ENCODE results near the gene NCOA3.

The NCOA3 gene

GRCh38 chr20:47583551-47583950, 81.9 kb downstream of the NCOA3 start:
- no peak for TF ChIP-seq CTCF (IDR thresholded peaks at IDR 0.05; ENCODE audit: low read depth, low read length, poor library complexity, severe bottlenecking)
- TF ChIP-seq EZH2phosphoT487 (IDR thresholded peaks at IDR 0.05; ENCODE audit: borderline replicate concordance, low read length): no peak
- peaks cover 31% of the 10 kb centered on the region for H4K20me1 ChIP-seq (ENCODE audit: control insufficient read depth, insufficient read depth, low read depth, low read length)
- no peak overlapping the region for H3K27ac ChIP-seq (ENCODE audit: low read depth, low read length)
- peaks cover 100% of the 10 kb centered on the region for H3K79me2 ChIP-seq (ENCODE audit: control insufficient read depth, low read length)
- no peak overlapping the region for H3K4me2 ChIP-seq (ENCODE audit: low read length)
- H3K9me3 ChIP-seq (ENCODE audit: control insufficient read depth, insufficient read depth, low read length): no peaks in the 10 kb centered on the region
- H3K9me2 ChIP-seq (replicated peaks; ENCODE audit: control insufficient read depth, low read length): no peaks in the 10 kb centered on the region
- H3K4me1 ChIP-seq (ENCODE audit: control insufficient read depth, low read length): peaks cover 58% of the 10 kb centered on the region
- no peak overlapping the region for H3K4me3 ChIP-seq (ENCODE audit: low read length)
- H3F3A ChIP-seq (ENCODE audit: control insufficient read depth, insufficient read depth): peaks cover 64% of the 10 kb centered on the region
- H3K27me3 ChIP-seq (ENCODE audit: control insufficient read depth, low read length): no peaks in the 10 kb centered on the region
- peaks cover 95% of the 10 kb centered on the region for H3K36me3 ChIP-seq (ENCODE audit: control insufficient read depth, low read length)

- Histone ChIP-seq H3K9me3 (ENCODE audit: control insufficient read depth, insufficient read depth, low read length) (no peaks in the 10 kb centered on the region), H3K27ac (ENCODE audit: low read depth, low read length) (peak overlapping the region; percentile 14; the same call in 1 of the 2 replicates), H3K9me2 (replicated peaks; ENCODE audit: control insufficient read depth, low read length) (no peaks in the 10 kb centered on the region), H3F3A (ENCODE audit: control insufficient read depth, insufficient read depth) (peaks cover 62% of the 10 kb centered on the region), H3K4me2 (ENCODE audit: low read length) (no peak overlapping the region), H4K20me1 (ENCODE audit: control insufficient read depth, insufficient read depth, low read depth, low read length) (peaks cover 16% of the 10 kb centered on the region; the same call in 1 of the 2 replicates), H3K4me3 (ENCODE audit: low read length) (no peak overlapping the region), H3K27me3 (ENCODE audit: control insufficient read depth, low read length) (no peaks in the 10 kb centered on the region), H3K36me3 (ENCODE audit: control insufficient read depth, low read length) (peaks cover 88% of the 10 kb centered on the region), H3K79me2 (ENCODE audit: control insufficient read depth, low read length) (peaks cover 100% of the 10 kb centered on the region), H3K4me1 (ENCODE audit: control insufficient read depth, low read length) (peaks cover 41% of the 10 kb centered on the region)
- TF ChIP-seq CTCF (IDR thresholded peaks at IDR 0.05; ENCODE audit: low read depth, low read length, poor library complexity, severe bottlenecking) (no peak), EZH2phosphoT487 (IDR thresholded peaks at IDR 0.05; ENCODE audit: borderline replicate concordance, low read length) (no peak)
These were observed 83.5 kb downstream of the NCOA3 start for GRCh38 chr20:47585087-47585747.

- H3K9me3 ChIP-seq (ENCODE audit: control insufficient read depth, insufficient read depth, low read length): no peaks in the 10 kb centered on the region
- peaks cover 90% of the 10 kb centered on the region for H3K36me3 ChIP-seq (ENCODE audit: control insufficient read depth, low read length)
- no peak overlapping the region for H3K4me3 ChIP-seq (ENCODE audit: low read length)
- H3K4me1 ChIP-seq (ENCODE audit: control insufficient read depth, low read length): peaks cover 28% of the 10 kb centered on the region
- no peak for TF ChIP-seq EZH2phosphoT487 (IDR thresholded peaks at IDR 0.05; ENCODE audit: borderline replicate concordance, low read length)
- TF ChIP-seq CTCF (IDR thresholded peaks at IDR 0.05; ENCODE audit: low read depth, low read length, poor library complexity, severe bottlenecking): no peak
- peaks cover 10% of the 10 kb centered on the region; the same call in 1 of the 2 replicates for H4K20me1 ChIP-seq (ENCODE audit: control insufficient read depth, insufficient read depth, low read depth, low read length)
- no peak overlapping the region for H3K27ac ChIP-seq (ENCODE audit: low read depth, low read length)
- H3K79me2 ChIP-seq (ENCODE audit: control insufficient read depth, low read length): peaks cover 100% of the 10 kb centered on the region
- H3K9me2 ChIP-seq (replicated peaks; ENCODE audit: control insufficient read depth, low read length): no peaks in the 10 kb centered on the region
- H3F3A ChIP-seq (ENCODE audit: control insufficient read depth, insufficient read depth): peaks cover 63% of the 10 kb centered on the region
- H3K27me3 ChIP-seq (ENCODE audit: control insufficient read depth, low read length): no peaks in the 10 kb centered on the region
- no peak overlapping the region for H3K4me2 ChIP-seq (ENCODE audit: low read length)
These were observed 85.1 kb downstream of the NCOA3 start for GRCh38 chr20:47586649-47587294.
